ENCODE data around the gene CLK1.
"Not testable (repeated sequence)": the region's sequence is repeated elsewhere in the genome, so short reads cannot be mapped to it uniquely, and the experiment has no call there.

CLK1 gene

DNA sequence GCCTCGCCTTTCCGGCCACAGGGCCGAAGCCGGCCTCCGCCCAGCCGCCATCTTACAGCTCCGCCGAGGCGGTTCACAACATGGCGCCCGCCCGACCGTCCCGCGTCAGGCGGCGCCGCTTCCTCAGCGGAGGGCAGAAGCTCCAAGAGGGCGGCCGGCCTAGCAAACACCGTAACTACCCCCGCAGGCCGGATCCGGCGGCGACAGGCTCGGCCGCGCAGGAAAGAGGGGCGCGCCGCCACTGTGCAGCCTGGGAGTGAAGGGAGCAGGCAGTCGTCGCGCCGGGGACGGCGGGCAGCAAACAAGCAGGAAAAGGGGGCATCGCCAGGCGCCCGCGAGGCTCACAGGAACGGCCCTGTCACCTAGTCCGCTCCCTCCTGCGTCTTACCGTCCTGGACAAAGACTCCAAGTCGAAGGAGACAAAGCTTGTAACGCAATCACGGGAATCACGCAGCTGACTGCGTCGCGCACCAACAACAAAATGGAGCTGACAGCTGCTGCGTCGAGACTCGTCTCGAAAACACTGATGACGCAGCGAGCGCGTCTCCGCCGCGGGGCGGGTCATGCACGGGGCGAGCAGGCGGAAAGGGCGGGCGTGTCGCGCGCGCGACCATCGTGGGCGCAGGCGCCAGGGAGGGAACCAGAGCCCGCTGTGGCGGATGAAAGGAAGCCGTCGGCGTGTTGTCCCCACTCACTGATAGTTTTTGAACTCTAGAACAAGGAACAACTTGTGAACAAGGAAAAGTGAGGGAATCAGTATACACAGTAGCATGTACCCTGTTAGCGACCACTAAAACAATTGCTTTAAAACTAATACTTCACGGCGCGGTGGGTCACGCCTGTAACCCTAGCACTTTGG is at the start of gene CLK1:
Gene CLK1 (minus strand): TSS at position 483 of the 859 bp plus-strand sequence. CDS start 2,796 bp downstream, outside the sequence.
- DNase-seq = peak; percentile 85

DNA sequence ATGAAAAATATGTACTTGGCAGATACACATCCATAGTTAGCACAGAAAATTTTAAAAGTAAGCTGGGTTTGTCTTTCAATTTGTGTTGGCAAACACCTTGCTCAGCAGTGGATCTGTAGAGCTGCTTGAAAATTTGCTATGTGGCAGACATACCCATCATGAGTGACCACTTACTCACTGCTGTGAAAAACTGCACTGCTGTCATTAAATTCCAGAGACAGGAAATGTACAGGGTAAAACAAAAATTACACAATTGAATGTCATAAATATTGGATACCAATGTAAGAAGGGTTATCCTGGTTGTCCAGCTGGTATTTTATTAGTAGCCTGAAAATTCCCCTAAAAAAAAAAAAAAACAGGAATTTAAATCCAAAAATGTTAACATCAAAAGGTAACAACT is 49.2 kb upstream of the CLK1 start:
- no peak for DNase-seq

DNA sequence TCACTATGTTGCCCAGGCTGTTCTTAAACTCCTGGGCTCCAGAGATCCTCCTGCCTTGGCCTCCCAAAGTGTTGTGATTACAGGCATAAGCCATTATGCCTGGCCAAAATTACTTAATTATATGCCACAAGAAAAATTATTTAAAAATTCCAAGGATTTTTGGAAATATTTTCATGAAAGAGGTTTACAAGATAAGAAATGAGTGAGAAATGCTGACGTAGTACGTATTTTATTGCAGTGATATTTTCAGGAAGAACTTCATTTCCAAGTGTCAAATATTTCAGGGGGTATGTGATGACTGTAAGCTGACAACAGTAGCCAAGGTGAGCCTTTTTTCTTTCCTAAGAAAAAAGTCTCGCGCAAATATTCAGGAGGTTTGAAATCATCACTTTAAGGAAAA is 45.5 kb upstream of the CLK1 start:
- no peak for DNase-seq

DNA sequence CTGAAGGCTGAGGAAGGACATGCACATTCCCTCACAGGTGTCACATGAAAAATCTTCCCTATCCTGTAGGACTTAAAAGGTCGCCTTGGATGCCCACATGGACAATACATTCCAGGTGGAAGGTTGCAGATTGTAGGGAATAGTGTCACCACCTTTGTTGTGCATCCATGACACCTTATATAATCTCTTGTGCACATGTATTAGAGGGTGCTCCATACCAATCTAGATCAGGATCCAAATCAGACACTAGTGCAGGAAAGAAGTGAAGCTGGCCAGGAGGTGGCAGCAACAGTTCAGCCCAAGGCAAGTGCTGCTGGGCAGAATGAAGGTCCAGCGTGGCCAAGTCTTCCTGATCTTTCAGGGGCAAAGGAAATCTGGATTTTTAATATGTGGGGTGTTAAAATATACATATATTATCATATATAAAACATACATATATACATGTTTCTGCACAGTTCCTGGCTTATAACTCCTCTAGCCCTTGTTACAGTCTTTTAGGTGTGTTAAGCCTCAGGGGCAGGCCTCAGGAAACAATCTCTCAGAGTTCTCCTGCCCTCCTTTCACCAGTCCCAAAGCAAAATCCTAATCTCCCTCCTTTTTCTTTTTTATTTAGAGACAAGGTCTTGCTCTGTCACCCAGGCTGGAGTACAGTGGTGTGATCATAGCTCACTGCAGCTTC is 41.3 kb upstream of the CLK1 start:
- DNase-seq = no peak

DNA sequence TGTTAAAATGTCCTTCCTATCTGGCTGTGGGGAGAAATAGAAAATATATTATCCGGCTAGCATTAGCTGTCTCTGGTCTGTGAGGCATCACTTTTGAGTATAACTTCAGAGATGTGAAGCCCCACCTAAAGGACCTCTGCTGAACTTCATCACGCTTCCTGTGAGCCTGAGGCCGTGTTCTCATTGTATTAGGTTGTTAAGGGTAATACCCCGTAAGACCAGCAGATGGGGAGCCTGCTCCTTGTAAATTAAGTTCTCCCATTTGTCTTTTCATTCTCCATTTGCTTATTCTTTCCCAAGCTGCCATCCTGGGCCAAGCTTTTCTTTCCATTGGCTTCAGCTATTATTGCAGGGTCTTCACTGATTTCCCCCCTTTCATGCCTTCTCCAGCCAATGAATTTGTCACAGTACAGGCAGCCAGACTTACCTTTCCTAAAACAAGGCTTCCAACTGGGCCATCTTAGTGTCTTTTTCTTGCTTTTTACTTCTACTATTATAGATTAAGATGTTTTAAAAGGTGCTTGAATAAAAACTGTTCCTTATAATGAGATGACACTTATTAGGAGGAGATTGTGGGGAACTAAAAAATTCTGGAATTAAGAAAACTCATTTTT is 37.1 kb upstream of the CLK1 start:
- no peak for DNase-seq

DNA sequence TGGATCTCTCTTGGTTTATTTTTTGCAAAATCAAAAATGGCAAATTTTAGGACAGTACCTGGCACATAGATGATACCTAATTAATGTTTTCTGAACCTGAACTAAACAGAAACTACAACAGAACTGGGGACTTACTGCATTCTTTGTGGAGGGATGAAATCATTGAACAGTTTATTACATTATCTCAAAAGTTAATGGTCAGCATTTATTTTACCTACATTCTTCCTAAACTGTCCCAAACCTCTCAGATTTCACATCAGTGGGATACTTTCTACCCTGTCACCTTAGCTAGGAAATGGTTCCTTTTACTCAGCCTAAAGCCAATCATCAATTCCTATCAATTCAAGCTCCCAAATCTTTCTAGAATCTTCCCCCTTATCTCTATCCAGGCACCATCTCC is 35.0 kb upstream of the CLK1 start:
- DNase-seq = no peak

DNA sequence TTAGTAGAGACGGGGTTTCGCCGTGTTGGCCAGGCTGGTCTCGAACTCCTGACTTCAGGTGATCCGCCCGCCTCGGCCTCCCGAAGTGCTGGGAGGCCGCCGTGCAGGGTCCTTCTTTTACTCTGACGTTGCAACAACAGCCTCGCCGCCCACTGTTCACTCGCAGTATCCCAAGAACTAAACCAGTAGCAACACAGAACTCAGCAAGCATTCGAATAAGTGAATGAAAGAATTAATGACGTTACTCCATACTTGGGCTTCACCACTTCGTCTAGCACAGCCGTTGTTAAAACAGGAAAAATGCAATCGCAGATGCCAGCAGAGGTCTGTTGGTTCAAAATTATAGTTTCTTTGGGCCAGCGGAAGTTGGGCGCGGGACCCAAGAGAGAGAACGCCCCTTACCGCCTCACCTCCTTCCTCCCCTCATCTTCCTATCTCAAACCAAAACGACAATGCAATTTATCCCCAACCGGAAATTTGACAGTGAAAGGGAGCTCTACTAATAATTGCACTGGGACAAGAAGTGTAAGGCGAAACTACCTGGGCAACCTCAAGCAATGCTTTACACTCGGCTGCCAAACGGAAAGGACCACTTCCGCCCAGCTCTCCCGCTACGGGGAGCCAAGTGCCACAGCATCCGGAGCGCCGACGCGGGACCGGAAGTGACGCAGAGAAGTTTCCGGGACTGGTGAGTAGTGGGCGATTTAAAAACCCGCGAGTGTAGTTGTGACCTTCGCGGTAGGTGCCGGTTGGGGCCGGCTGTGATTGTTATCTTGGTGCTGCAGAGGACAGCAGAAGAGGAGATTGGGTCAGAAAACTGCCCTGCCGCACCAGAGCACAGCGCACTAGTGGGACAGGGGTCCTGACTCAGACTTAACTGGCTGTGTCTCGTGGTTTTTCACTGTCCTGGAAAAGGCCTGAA is 24.5 kb upstream of the CLK1 start, which contains the start of the genes NIF3L1 and PPIL3:
Gene NIF3L1 (plus strand): TSS at position 668 of the 922 bp plus-strand sequence. CDS start 2,573 bp downstream, outside the sequence.
Gene PPIL3 (minus strand): TSS at position 374 of the 922 bp plus-strand sequence. CDS start 1,462 bp downstream, outside the sequence.
- peak; percentile 46 for DNase-seq

DNA sequence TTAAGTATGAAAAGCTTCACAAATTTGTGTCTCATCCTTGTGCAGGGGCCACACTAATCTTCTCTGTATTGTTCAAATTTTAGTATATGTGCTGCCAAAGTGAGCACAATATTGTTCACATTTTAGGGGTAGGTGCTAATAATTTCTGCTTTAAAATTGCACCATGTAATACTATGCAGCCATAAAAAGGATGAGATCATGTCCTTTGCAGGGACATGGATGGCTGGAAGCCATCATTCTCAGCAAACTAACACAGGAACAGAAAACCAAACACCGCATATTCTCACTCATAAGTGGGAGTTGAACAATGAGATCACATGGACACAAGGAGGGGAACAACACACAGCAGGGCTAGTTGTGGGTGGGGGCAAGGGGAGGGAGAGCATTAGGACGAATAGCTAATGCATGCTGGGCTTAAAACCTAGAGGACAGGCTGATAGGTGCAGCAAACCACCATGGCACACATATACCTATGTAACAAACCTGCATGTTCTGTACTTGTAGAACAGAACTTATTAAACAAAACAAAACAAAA is 17.3 kb upstream of the CLK1 start:
- not testable (repeated sequence) for DNase-seq

DNA sequence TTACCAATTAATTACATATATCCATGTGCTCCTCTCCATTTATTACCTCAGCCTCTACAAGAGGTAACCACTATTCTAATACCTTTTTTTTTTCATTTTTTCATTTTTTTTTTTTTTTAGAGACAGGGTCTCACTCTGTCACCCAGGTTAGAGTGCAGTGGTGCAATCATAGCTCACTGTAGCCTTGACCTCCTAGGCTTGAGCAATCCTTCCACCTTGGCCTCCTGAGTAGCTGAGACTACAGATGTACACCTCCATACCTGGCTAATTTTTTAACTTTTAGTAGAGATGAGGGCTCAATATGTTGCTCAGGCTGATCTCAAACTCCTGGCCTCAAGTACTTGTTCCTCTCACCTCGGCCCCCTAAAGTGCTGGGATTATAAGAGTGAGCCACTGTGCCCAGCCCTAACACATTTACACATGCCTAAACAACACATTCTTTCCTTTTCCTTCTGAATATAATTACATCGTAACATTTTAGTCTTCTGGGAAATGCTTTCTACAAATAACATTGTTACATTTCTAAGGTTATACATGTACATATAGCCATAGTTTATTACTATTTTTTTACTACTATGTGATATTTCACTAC is 13.9 kb upstream of the CLK1 start:
- no peak for DNase-seq

DNA sequence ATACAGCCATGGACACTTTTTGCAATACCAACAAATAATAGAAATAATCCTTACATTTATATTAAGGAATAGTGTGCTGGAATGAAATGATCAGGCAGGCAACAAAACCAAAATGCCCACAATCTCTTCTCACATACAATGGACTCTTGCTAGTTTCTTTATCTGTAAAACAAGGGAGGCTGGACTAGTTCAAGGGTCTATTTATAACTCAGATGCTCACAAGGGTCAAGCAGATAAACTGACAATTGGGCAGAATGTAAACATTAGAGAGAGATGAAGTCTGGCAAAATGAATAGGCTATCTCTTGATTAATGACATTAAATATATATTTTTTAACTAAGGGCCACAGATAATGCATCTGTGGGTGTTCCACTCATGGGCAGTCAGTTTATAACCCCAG is 13.0 kb upstream of the CLK1 start:
- DNase-seq = no peak

DNA sequence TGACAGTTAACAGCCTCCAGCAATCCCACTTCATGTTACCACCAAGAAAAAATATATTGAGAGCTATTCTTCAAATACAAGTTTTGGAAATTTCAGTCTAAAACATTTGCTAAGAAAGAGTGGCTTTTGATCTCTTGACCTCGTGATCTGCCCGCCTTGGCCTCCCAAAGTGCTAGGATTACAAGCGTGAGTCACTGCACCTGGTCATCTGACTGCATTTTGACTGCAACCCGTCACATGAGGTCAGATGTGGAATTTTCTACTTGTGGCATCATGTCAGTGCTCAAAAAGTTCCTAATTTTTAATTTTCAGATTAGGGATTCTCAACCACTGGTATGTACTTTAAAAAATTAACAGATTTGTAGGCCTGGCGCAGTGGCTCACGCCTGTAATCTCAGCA is 9.1 kb upstream of the CLK1 start:
- no peak for DNase-seq

DNA sequence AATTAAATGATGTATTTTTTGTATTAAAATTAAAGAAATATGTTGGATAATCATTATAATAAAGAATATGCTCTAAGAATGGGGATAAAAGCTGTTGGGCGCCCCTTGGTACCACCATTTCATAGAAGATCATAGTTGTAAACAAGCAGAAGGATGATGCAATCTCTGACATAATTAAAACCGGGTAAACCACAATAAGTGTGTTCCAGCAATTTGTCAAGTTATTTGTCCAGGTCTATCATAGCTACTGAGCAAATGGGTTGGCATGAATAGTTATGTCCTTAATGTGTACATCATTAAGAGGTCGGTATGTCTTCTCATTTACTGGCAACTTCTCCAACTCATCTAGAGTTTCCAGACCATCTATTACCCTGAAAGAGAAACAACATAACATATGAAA is 6.7 kb upstream of the CLK1 start:
- DNase-seq = no peak

DNA sequence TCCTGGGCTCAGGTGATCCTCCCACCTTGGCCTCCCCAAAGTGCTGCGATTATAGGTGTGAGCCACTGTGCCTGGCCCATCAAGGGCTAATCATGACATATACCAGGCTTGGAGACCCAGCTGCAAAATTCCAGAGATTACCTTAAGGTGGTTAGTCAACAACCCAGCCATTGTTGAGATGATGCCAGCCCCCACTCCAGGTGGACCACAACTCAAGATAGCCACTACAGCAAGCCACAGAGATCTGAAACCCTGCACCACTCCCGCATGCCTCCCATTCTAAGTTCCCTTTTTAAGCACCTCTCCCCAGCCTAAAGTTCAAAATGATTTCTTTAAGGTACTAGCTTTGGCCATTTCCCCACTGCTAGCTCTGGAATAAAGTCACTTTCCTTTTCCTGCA is 4.6 kb upstream of the CLK1 start:
- DNase-seq = no peak

DNA sequence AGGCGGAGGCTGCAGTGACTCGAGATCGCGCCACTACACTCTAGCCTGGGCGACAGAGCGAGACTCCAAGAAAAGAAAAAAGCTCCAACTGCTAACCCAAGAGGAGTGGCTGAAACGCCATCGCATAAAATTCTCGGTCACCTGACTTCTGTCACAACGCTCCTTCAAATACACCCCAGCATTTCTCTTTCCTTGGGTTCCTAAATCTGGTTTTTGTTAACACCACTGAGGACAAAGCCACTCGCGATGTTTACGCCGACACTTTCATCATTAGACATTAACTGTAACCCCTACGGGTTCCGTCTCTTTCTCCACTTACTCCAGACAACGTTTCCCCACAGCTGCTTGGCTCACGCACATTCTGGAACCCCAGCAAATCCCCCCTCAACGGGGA is 679 bp downstream of the CLK1 start:
- no peak for DNase-seq

DNA sequence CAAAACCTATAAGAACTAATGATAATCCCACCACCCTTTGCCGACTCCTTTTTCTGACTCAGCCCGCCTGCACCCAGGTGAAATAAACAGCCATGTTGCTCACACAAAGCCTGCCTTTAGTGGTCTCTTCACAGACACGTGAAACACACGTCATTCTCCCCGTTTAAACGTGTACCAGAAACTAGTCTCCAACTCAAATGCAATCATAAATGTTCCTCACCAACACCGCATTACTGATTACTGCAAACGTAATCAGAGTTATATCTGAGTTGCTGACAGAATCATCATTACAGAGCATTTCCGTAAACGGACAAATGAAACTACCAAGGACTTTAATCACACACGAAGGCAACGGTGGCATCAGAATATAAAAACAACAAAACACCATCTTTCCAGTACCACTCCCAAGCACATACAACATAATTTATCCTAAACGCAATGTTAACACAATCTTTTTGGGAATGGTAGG is 1.9 kb downstream of the CLK1 start:
- no peak for DNase-seq

DNA sequence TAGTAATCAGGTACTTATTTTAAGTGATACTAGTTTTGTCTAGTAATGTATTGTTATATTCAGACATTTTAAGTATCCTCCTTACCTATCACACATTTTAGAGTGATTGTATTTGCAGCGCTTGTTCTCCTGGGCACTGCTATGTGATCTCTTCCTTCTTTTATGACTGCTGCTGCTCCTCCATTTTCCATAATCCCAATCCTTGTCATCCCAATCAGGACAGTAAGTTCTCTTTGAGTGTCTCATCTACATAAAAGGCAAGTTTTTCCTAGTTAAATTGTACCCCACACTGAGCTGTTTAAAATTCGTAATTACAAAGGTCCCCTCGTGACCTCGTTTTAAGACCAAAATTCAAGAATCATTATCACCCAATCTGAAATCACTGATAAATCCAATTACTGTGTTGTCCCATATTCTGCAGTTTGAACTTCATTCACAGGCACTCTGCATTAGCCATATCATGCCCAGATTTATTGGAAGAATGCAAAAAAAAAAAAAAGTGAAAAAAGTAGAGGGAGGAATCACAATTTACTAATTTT is 2.8 kb downstream of the CLK1 start:
- DNase-seq = no peak

DNA sequence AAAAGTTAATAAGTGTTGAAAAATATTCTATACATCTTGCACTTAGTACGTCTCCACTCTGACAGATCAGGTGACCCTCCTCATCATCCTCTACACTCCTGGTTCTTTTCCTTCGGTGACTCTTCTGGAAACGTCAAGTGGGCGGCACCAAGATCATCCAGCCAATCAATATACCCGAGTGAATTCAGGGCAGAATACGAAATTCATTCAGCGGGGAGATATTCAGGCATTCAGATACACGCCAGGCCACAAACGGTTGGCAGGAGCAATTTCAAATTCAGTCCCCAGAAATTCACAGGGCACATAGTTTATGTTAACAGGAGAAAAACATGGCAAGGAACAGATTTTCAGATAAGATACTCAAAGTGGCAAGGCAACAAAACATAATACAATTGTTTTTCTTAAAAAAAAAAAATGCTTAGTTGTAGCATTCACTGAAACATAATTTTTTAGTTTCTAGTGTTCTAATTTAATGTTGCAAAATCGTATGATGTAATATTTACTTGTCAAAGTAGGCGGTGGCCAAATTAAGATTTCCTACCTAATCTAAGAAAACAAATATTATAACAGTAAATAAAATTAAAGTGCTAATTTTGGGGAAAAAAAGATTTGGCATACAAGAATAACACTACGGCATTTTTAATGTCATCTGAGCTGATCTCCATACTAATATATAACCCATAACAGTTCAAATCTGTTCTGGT is 4.2 kb downstream of the CLK1 start:
- no peak for DNase-seq

DNA sequence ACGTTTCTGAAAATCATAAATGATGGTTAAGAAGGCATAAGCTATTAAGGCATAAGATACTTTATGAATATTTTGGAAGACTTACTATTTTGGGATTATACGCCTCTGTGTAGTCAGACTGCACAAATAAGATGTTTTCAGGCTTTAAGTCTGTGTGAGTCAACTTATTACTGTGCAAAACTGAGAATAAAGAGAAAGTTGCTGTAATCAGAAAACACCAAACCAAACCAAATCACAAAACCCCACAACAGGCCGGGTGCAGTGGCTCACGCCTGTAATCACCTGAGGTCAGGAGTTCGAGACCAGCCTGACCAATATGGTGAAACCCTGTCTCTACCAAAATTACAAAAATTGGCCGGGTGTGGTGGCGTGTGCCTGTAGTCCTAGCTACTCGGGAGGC is 7.7 kb downstream of the CLK1 start:
- no peak for DNase-seq

DNA sequence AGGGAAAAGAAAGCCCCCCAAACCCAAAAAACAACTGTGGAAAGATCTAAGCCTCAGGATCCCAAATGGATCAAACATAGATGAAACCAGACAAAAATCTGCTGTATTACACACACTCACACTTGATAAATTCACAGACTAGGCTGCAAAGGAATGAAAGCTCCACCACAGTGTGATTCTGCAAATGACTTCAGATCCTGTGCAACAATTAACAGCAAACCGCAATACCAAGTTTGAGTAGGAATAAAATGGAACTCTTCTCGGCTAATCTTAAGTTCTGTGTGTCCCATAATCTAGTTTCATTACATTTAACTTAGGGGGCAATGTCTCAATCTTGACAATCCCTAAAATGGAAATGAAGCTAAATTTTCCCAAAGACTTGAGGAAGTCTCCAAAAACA is 11.9 kb downstream of the CLK1 start:
- DNase-seq = no peak

DNA sequence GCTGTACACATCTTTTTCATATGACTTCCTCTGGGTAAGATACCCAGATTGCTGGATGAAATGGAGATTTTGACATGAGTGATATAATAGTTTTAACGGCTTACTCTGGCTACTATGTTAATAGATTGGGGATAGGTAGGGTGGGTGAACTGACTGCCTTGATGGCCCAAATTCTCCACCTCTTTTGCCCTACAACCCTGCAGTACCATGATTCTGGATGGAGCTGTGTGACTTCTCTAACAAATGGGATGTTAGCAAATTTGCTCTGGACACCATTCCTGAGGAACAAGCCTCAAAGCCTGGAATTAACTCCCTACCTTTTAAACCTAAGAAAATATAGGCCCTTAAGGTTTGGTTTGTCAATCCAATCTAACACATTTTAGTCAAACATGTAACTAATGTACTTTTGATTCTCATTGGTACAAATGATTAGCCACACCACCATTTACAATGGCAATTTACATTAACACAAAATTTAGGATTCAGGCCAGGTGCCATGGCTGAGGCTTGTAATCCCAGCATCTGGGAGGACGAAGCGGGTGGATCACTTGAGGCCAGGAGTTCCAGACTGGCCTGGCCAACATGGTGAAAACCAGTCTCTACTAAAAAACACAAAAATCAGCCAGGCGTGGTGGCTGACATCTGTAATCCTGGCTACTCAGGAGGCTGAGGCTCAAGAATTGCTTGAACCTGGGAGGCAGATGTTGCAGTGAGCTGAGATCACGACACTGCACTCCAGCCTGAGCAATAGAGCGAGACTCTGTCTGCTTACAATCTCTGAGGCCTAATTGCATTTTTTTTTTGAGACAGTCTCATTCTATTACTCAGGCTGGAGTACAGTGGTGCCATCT is 12.8 kb downstream of the CLK1 start:
- no peak for DNase-seq
